K562 (cell line): ENCODE measurements around the gene MLLT6. TPM values are rescaled to one million over a fixed set of nuclear protein-coding genes. Genes with fewer than 3 reads are reported as not detected.
A peak's percentile ranks its signal among the peaks of the same experiment; 100 is the strongest.

Experiments used
- BHLHE40 ChIP-seq: IDR thresholded peaks from 2 replicates; pipeline ENCODE4 v1.6.1; 2011; ENCODE audit warnings: low read length, improper control_type of control experiment
- BRF1 ChIP-seq: IDR thresholded peaks from 3 replicates; pipeline ENCODE4 v1.6.1; 2011; ENCODE audit warnings: borderline replicate concordance, mild to moderate bottlenecking; ENCODE audit not compliant: insufficient read length; ENCODE audit errors: extremely low read depth
- CEBPB ChIP-seq: fragments of 450-650 bp; IDR thresholded peaks from 2 replicates; pipeline ENCODE4 v1.6.1; 2016; ENCODE audit warnings: missing genetic modification characterization, missing compliant biosample characterization
- CREBBP ChIP-seq: IDR thresholded peaks from one replicate; pipeline ENCODE4 v1.6.1; 2012; ENCODE audit warnings: low read depth, mild to moderate bottlenecking, control low read depth, inconsistent platforms, low read length
- CTBP1 ChIP-seq: fragments of 450-650 bp; IDR thresholded peaks from 2 replicates; pipeline ENCODE4 v1.6.1; 2016; ENCODE audit warnings: borderline replicate concordance
- MBD1 ChIP-seq: fragments of 250-450 bp; sonication (Bioruptor Pico); IDR thresholded peaks from 2 replicates; pipeline ENCODE4 v1.8.0; 2022; ENCODE audit warnings: inconsistent platforms
- NBN ChIP-seq: fragments of 450-650 bp; IDR thresholded peaks from 2 replicates; pipeline ENCODE4 v1.6.1; 2016; ENCODE audit warnings: low read depth, mild to moderate bottlenecking
- PHTF2 ChIP-seq: fragments of 250-450 bp; sonication (Bioruptor Pico); IDR thresholded peaks from 2 replicates; pipeline ENCODE4 v1.5.0; 2021; ENCODE audit warnings: mild to moderate bottlenecking
- POLR2AphosphoS5 ChIP-seq: IDR thresholded peaks from 2 replicates; pipeline ENCODE4 v1.6.1; 2011; ENCODE audit warnings: mild to moderate bottlenecking, low read depth, low read length, moderate library complexity; ENCODE audit not compliant: control insufficient read depth, insufficient read depth
- POLR2B ChIP-seq: fragments of 450-650 bp; IDR thresholded peaks from 2 replicates; pipeline ENCODE4 v1.6.1; 2018; ENCODE audit warnings: low read depth; ENCODE audit not compliant: partially characterized antibody
- SIRT6 ChIP-seq: IDR thresholded peaks from one replicate; pipeline ENCODE4 v1.6.1; 2012; ENCODE audit warnings: low read depth, mild to moderate bottlenecking, control low read depth, inconsistent platforms, low read length, moderate library complexity
- SP1 ChIP-seq: sonication (generic); formaldehyde crosslinking; IDR thresholded peaks from 2 replicates; pipeline ENCODE4 v1.8.1; 2022; ENCODE audit warnings: mild to moderate bottlenecking, missing genetic modification reagents
- STAG1 ChIP-seq: sonication (generic); formaldehyde crosslinking; IDR thresholded peaks from 2 replicates; pipeline ENCODE4 v1.5.0; 2020; ENCODE audit warnings: missing genetic modification reagents, borderline replicate concordance
- ZBTB17 ChIP-seq: fragments of 450-650 bp; formaldehyde crosslinking; IDR thresholded peaks from 2 replicates; pipeline ENCODE4 v1.4.0; 2020; ENCODE audit warnings: mild to moderate bottlenecking
- ZBTB9 ChIP-seq: fragments of 450-650 bp; formaldehyde crosslinking; IDR thresholded peaks from 2 replicates; pipeline ENCODE4 v1.4.0; 2020; ENCODE audit warnings: mild to moderate bottlenecking, moderate library complexity
- ZC3H11A ChIP-seq: IDR thresholded peaks from 2 replicates; pipeline ENCODE4 v1.6.1; 2012; ENCODE audit warnings: low read depth, low read length, improper control_type of control experiment
- ZNF274 ChIP-seq: IDR thresholded peaks from 2 replicates; pipeline ENCODE4 v1.6.1; 2011; ENCODE audit warnings: low read depth, mild to moderate bottlenecking, low read length, moderate library complexity, borderline replicate concordance
- ZNF507 ChIP-seq: conservative IDR thresholded peaks from 2 replicates; pipeline ENCODE4 v1.6.1; 2017; ENCODE audit warnings: missing genetic modification characterization, missing compliant biosample characterization
- ZNF583 ChIP-seq: fragments of 250-450 bp; sonication (Bioruptor Pico); IDR thresholded peaks from 2 replicates; pipeline ENCODE4 v1.4.0; 2020
- ZNF75A ChIP-seq: fragments of 450-650 bp; formaldehyde crosslinking; IDR thresholded peaks from 2 replicates; pipeline ENCODE4 v1.4.0; 2020; ENCODE audit warnings: mild to moderate bottlenecking
- polyA plus RNA-seq, 8 experiments: library from polyadenylated mRNA; depleted of rRNA in 4 of 8; stranded (reverse) in 5 of 8; unstranded in 3 of 8; fragments of >200 nt; fragmentation: Nextera tagmentation in 2 of 8; fragmentation: Illumina TruSeq in 1 of 8; extraction: Ambion mirVana in 2 of 8; extraction: Trizol in 1 of 8; gene quantifications; 2 replicates each; pipeline versions ENCODE4 v1.2.1 to v1.2.3, GENCODE V29; 2011 to 2014; ENCODE audit warnings: inconsistent platforms in 1 of 8, missing spikeins in 1 of 8
- total RNA-seq, 7 experiments: library from RNA; depleted of rRNA in 6 of 7; stranded (reverse); fragments of >200 nt in 6 of 7; fragmentation: Illumina TruSeq in 2 of 7; extraction: Trizol in 2 of 7; gene quantifications; 2 replicates each; pipeline versions ENCODE4 v1.2.1 to v1.2.3, GENCODE V29; 2011 to 2021; ENCODE audit warnings: low replicate concordance in 1 of 7
- TF ChIP-seq, protein P1 (sequence below): sonication (generic); formaldehyde crosslinking; IDR thresholded peaks from 2 replicates; pipeline ENCODE4 v1.8.1; 2023; ENCODE audit warnings: mild to moderate bottlenecking, missing genetic modification reagents
- TF ChIP-seq, protein P2 (sequence below): fragments of 250-450 bp; sonication (Bioruptor Pico); IDR thresholded peaks from 2 replicates; pipeline ENCODE4 v1.9.0; 2021; ENCODE audit warnings: mild to moderate bottlenecking, inconsistent platforms

Gene MLLT6
- total and polyA plus RNA-seq, 9 of the 15 experiments (the other 6 are each of a cell fraction or from before 2014, with no cell fraction given), result 3.1 to 71.7 (median 30.0) TPM

DNA sequence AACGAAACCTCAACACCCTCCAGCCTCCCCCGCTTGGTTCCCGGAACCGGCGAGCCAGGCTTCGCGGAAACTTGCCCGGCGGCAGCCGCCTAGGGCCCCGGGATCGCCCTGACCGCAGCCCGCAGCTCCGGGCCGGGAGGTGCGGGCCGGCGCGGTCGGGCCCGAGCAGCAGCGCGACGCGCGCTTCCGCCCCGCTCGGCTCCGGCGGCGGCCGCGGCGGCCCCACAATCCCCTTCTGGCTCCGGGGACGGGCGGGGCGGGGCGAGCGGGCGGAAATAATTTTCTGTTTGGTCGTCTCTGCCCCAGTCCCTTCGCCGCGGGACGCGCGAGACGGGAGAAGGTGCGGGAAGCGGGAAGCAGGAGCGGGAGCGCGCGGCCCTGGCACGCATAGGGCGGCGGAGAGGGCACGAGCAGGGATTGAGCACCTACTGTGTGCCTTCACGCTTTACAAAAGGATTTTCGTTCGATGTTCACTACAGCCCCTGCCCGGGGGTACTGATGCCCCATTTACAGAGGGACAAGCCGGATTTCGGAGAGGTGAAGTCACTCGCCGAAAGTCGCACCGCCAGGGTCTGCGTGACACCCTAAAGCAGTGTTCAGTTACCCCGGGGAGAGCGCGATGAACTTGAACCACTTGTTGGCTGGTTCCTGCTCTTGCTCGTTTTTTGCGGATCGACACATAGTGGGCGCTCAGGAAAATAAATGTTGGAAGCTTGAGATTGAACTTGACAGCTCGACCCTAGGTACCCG is 2.7 kb upstream of the MLLT6 start (continued):
- TF ChIP-seq ZBTB9 (CRISPR knock-in tag) (no peak), ZC3H11A (no peak), ZNF507 (tag) (no peak), MBD1 (no peak), POLR2B (peak; percentile 82), NBN (peak; percentile 62), ZNF583 (CRISPR knock-in tag) (no peak), BRF1 (no peak), ZNF274 (no peak), CEBPB (no peak), ZNF75A (CRISPR knock-in tag) (no peak), ZBTB17 (no peak), STAG1 (CRISPR knock-in tag) (no peak), CTBP1 (peak; percentile 67), BHLHE40 (peak; percentile 57; the same call in 1 of the 2 replicates), PHTF2 (CRISPR knock-in tag) (no peak), POLR2AphosphoS5 (peak; percentile 75; the same call in 1 of the 2 replicates), SP1 (CRISPR knock-in tag) (no peak; the same call in none of the 2 replicates), SIRT6 (no peak), CREBBP (no peak)
- TF ChIP-seq, protein P1, sequence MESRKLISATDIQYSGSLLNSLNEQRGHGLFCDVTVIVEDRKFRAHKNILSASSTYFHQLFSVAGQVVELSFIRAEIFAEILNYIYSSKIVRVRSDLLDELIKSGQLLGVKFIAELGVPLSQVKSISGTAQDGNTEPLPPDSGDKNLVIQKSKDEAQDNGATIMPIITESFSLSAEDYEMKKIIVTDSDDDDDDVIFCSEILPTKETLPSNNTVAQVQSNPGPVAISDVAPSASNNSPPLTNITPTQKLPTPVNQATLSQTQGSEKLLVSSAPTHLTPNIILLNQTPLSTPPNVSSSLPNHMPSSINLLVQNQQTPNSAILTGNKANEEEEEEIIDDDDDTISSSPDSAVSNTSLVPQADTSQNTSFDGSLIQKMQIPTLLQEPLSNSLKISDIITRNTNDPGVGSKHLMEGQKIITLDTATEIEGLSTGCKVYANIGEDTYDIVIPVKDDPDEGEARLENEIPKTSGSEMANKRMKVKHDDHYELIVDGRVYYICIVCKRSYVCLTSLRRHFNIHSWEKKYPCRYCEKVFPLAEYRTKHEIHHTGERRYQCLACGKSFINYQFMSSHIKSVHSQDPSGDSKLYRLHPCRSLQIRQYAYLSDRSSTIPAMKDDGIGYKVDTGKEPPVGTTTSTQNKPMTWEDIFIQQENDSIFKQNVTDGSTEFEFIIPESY (CRISPR knock-in tag), result no peak
- TF ChIP-seq, protein P2, sequence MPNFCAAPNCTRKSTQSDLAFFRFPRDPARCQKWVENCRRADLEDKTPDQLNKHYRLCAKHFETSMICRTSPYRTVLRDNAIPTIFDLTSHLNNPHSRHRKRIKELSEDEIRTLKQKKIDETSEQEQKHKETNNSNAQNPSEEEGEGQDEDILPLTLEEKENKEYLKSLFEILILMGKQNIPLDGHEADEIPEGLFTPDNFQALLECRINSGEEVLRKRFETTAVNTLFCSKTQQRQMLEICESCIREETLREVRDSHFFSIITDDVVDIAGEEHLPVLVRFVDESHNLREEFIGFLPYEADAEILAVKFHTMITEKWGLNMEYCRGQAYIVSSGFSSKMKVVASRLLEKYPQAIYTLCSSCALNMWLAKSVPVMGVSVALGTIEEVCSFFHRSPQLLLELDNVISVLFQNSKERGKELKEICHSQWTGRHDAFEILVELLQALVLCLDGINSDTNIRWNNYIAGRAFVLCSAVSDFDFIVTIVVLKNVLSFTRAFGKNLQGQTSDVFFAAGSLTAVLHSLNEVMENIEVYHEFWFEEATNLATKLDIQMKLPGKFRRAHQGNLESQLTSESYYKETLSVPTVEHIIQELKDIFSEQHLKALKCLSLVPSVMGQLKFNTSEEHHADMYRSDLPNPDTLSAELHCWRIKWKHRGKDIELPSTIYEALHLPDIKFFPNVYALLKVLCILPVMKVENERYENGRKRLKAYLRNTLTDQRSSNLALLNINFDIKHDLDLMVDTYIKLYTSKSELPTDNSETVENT (CRISPR knock-in tag), result no peak
